GM18498 (cell line): ENCODE results near the gene SEC31B.

Source experiments
- ATAC-seq: cut with Tn5 transposase; IDR thresholded peaks from one replicate; pipeline ENCODE4 v1.9.1; 2021; ENCODE audit warnings: mild to moderate bottlenecking, moderate library complexity; ENCODE audit not compliant: unreplicated experiment

Gene SEC31B

GRCh38 chr10:100529475-100530298 is 10.0 kb upstream of the SEC31B start, which contains the start of gene NDUFB8:
Gene NDUFB8, minus strand, starts transcription at chr10:100529871. Its CDS starts 20 bp downstream, at chr10:100529851.
- ATAC-seq, result no peak

GRCh38 chr10:100528921-100529474 is 9.3 kb upstream of the SEC31B start:
- no peak for ATAC-seq

GRCh38 chr10:100528123-100528886 is 8.6 kb upstream of the SEC31B start:
- no peak for ATAC-seq

GRCh38 chr10:100524638-100525037 is 5.0 kb upstream of the SEC31B start:
- no peak for ATAC-seq

GRCh38 chr10:100524206-100524605 is 4.5 kb upstream of the SEC31B start:
- no peak for ATAC-seq

GRCh38 chr10:100522945-100523344 is 3.3 kb upstream of the SEC31B start:
- ATAC-seq, result no peak

- ATAC-seq, result no peak
These were observed 2.6 kb upstream of the SEC31B start for GRCh38 chr10:100522107-100522801.

- no peak for ATAC-seq
These were observed 1.1 kb upstream of the SEC31B start for GRCh38 chr10:100520811-100521210.

- no peak for ATAC-seq
These were observed 860 bp downstream of the SEC31B start for GRCh38 chr10:100518761-100519241.

- no peak for ATAC-seq
These were observed 2.8 kb downstream of the SEC31B start for GRCh38 chr10:100516847-100517246.

- ATAC-seq, result no peak
These were observed 4.0 kb downstream of the SEC31B start for GRCh38 chr10:100515612-100516011.

GRCh38 chr10:100510533-100511308 is 8.9 kb downstream of the SEC31B start:
- peak; percentile 76 for ATAC-seq

- no peak for ATAC-seq
These were observed 10.3 kb downstream of the SEC31B start for GRCh38 chr10:100509241-100509840.

GRCh38 chr10:100508691-100509150 is 10.9 kb downstream of the SEC31B start:
- ATAC-seq, result peak; percentile 52

- ATAC-seq, result no peak
These were observed 11.4 kb downstream of the SEC31B start for GRCh38 chr10:100508266-100508665.

GRCh38 chr10:100507357-100507732 is 12.3 kb downstream of the SEC31B start:
- no peak for ATAC-seq

- ATAC-seq, result no peak
These were observed 12.9 kb downstream of the SEC31B start for GRCh38 chr10:100506596-100507356.

- no peak for ATAC-seq
These were observed 14.5 kb downstream of the SEC31B start for GRCh38 chr10:100505164-100505563.

GRCh38 chr10:100504096-100504495 is 15.6 kb downstream of the SEC31B start:
- no peak for ATAC-seq
